Keratinocyte (primary cell): ENCODE results near the gene IQSEC3. TPM values are rescaled to one million over a fixed set of nuclear protein-coding genes. Genes with fewer than 3 reads are reported as not detected.
"Not testable (repeated sequence)": the region's sequence is repeated elsewhere in the genome, so short reads cannot be mapped to it uniquely, and the experiment has no call there.

Source experiments
- DNase-seq: peaks from one replicate; pipeline ENCODE4 v3.0.0-alpha.2; 2011; ENCODE audit warnings: low read depth, missing footprints, low spot score
- FAIRE-seq: peaks from 2 replicates; lab custom pipeline; 2011; peaks lifted over from hg19 to GRCh38; lab: Jason Lieb, UNC
- H2AFZ ChIP-seq: 2 replicates; pipeline ENCODE4 v1.6.0; 2012; ENCODE audit warnings: low read length, control low read depth, inconsistent platforms; ENCODE audit not compliant: control insufficient read depth
- H3K27ac ChIP-seq: 2 replicates; pipeline ENCODE4 v1.5.1; 2011; ENCODE audit warnings: low read length; ENCODE audit not compliant: control insufficient read depth, insufficient read depth
- H3K27me3 ChIP-seq: 3 replicates; pipeline ENCODE4 v1.6.0; 2011; ENCODE audit warnings: low read length; ENCODE audit not compliant: control insufficient read depth, insufficient read depth; ENCODE audit errors: extremely low read depth
- H3K36me3 ChIP-seq, 2 experiments: 2 replicates in 1 of 2; 3 replicates in 1 of 2; pipeline ENCODE4 v1.5.1; 2011; ENCODE audit warnings: low read length in 2 of 2, mild to moderate bottlenecking in 1 of 2; ENCODE audit not compliant: control insufficient read depth in 2 of 2, insufficient read depth in 2 of 2; ENCODE audit errors: extremely low read depth in 1 of 2
- H3K4me1 ChIP-seq: 3 replicates; pipeline ENCODE4 v1.5.1; 2011; ENCODE audit warnings: low read length; ENCODE audit not compliant: control insufficient read depth, insufficient read depth; ENCODE audit errors: extremely low read depth
- H3K4me2 ChIP-seq: 3 replicates; pipeline ENCODE4 v1.6.0; 2011; ENCODE audit warnings: low read depth, low read length; ENCODE audit not compliant: control insufficient read depth, insufficient read depth; ENCODE audit errors: extremely low read depth
- H3K4me3 ChIP-seq, 3 experiments: fragments of 200-600 bp in 1 of 3; sonication (generic) in 1 of 3; 2 replicates in 2 of 3; 3 replicates in 1 of 3; pipeline ENCODE4 v1.5.1; 2011 to 2016; ENCODE audit warnings: low read length in 3 of 3, mild to moderate bottlenecking in 3 of 3, control low read depth in 2 of 3, inconsistent platforms in 1 of 3, low read depth in 1 of 3, mixed read lengths in 1 of 3, mixed run types in 1 of 3, moderate library complexity in 1 of 3; ENCODE audit not compliant: control insufficient read depth in 2 of 3, insufficient read depth in 2 of 3; ENCODE audit errors: extremely low read depth in 1 of 3
- H3K79me2 ChIP-seq: 2 replicates; pipeline ENCODE4 v1.6.0; 2012; ENCODE audit warnings: low read length; ENCODE audit not compliant: control insufficient read depth, insufficient read depth
- H3K9ac ChIP-seq: 3 replicates; pipeline ENCODE4 v1.6.0; 2011; ENCODE audit warnings: low read length; ENCODE audit not compliant: control insufficient read depth, insufficient read depth; ENCODE audit errors: extremely low read depth
- H3K9me1 ChIP-seq: 3 replicates; pipeline ENCODE4 v1.6.0; 2011; ENCODE audit warnings: low read length; ENCODE audit not compliant: control insufficient read depth, insufficient read depth; ENCODE audit errors: extremely low read depth
- H3K9me3 ChIP-seq: 2 replicates; pipeline ENCODE4 v1.5.1; 2012; ENCODE audit warnings: low read depth, low read length; ENCODE audit not compliant: control insufficient read depth
- H4K20me1 ChIP-seq: 3 replicates; pipeline ENCODE4 v1.6.0; 2011; ENCODE audit warnings: low read length; ENCODE audit not compliant: control insufficient read depth, insufficient read depth; ENCODE audit errors: extremely low read depth
- dilution Hi-C: fragments of 300-500 bp; cut with MboI; formaldehyde crosslinking; loops from one replicate; pipeline ENCODE4 v1.7.0; 2020; ENCODE audit warnings: low sequenced_read_pairs; ENCODE audit not compliant: extremely low pct_ligation_motif_present
- polyA plus RNA-seq, 5 experiments: library from polyadenylated mRNA; depleted of rRNA in 3 of 5; stranded (reverse) in 3 of 5; stranded (forward) in 1 of 5; unstranded in 1 of 5; fragments of >200 nt; gene quantifications; 1 replicate in 1 of 5; 2 replicates in 3 of 5; 3 replicates in 1 of 5; pipeline versions ENCODE4 v1.2.1 to v1.2.3, GENCODE V29; 2011 to 2012; ENCODE audit warnings: missing spikeins in 2 of 5, low read depth in 1 of 5, low replicate concordance in 1 of 5
- TF ChIP-seq, protein P1 (sequence below), 3 experiments: IDR thresholded peaks in 1 of 3; conservative IDR thresholded peaks in 1 of 3; optimal IDR thresholded peaks in 1 of 3; 2 replicates in 2 of 3; 3 replicates in 1 of 3; pipeline versions ENCODE3 to v1.5.1; 2011; ENCODE audit warnings: low read length in 3 of 3, mild to moderate bottlenecking in 3 of 3, moderate library complexity in 2 of 3, control low read depth in 1 of 3, inconsistent platforms in 1 of 3; ENCODE audit not compliant: insufficient read depth in 2 of 3; ENCODE audit errors: extremely low read depth in 1 of 3

Gene IQSEC3
- polyA plus RNA-seq, 1 donor (not counting 4 experiments of a cell fraction or from before 2014, with no cell fraction given), result not detected

GRCh38 chr12:186006-186625, 119.5 kb downstream of the IQSEC3 start:
- no peak for DNase-seq
- Histone ChIP-seq H3K9me1 (no peaks in the 10 kb centered on the region), H3K4me2 (no peak overlapping the region), H3K36me3 (no peaks in the 10 kb centered on the region), H3K27ac (no peak overlapping the region), H2AFZ (no peak overlapping the region), H3K27me3 (peaks cover 13% of the 10 kb centered on the region), H3K9me3 (no peaks in the 10 kb centered on the region), H3K4me3 (no peak overlapping the region), H4K20me1 (no peaks in the 10 kb centered on the region), H3K79me2 (no peaks in the 10 kb centered on the region), H3K9ac (no peak overlapping the region), H3K4me1 (no peaks in the 10 kb centered on the region)
- TF ChIP-seq, protein P1, sequence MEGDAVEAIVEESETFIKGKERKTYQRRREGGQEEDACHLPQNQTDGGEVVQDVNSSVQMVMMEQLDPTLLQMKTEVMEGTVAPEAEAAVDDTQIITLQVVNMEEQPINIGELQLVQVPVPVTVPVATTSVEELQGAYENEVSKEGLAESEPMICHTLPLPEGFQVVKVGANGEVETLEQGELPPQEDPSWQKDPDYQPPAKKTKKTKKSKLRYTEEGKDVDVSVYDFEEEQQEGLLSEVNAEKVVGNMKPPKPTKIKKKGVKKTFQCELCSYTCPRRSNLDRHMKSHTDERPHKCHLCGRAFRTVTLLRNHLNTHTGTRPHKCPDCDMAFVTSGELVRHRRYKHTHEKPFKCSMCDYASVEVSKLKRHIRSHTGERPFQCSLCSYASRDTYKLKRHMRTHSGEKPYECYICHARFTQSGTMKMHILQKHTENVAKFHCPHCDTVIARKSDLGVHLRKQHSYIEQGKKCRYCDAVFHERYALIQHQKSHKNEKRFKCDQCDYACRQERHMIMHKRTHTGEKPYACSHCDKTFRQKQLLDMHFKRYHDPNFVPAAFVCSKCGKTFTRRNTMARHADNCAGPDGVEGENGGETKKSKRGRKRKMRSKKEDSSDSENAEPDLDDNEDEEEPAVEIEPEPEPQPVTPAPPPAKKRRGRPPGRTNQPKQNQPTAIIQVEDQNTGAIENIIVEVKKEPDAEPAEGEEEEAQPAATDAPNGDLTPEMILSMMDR (optimal IDR thresholded peaks at IDR 0.05 in 1 of 3, IDR thresholded peaks at IDR 0.05 in 1 of 3, conservative IDR thresholded peaks at IDR 0.05 in 1 of 3; ENCODE audit: extremely low read depth in 1 of 3, insufficient read depth in 2 of 3, low read length in 3 of 3), result no peak
- FAIRE-seq, result no peak
- dilution Hi-C loops, result no loop called here

- H3K79me2 ChIP-seq, H3K27ac ChIP-seq, H3K4me1 ChIP-seq, dilution Hi-C loops, H3K4me3 ChIP-seq, H2AFZ ChIP-seq, DNase-seq, H4K20me1 ChIP-seq, H3K9ac ChIP-seq, FAIRE-seq, H3K9me1 ChIP-seq, H3K9me3 ChIP-seq, H3K36me3 ChIP-seq: not testable (repeated sequence)
- Histone ChIP-seq H3K4me2 (peak overlapping the region; percentile 54), H3K27me3 (peaks cover 15% of the 10 kb centered on the region)
Measured at GRCh38 chr12:187986-188909, 121.7 kb downstream of the IQSEC3 start.
